ENCODE results near the gene ATP13A2.
"Not testable (repeated sequence)": the region's sequence is repeated elsewhere in the genome, so short reads cannot be mapped to it uniquely, and the experiment has no call there.

ATP13A2 gene

DNA sequence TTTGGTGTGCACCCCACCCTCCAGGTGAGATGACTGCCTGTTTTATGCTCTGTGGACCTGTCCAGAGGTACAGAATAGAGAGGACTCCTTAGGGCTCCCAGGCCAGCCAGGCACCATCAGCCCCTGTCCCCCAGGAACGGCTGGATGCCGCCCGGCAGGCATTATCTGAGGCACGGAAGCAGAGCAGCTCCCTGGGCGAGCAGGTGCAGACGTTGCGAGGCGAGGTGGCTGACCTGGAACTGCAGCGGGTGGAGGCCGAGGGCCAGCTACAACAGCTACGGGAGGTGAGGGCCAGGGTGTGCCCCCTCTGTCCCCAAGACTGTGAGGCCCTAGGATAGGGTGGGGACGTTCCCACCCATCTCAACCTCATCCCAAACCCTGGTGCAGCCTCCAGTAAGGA is 42.1 kb downstream of the ATP13A2 start:
- TF ChIP-seq, protein P1, sequence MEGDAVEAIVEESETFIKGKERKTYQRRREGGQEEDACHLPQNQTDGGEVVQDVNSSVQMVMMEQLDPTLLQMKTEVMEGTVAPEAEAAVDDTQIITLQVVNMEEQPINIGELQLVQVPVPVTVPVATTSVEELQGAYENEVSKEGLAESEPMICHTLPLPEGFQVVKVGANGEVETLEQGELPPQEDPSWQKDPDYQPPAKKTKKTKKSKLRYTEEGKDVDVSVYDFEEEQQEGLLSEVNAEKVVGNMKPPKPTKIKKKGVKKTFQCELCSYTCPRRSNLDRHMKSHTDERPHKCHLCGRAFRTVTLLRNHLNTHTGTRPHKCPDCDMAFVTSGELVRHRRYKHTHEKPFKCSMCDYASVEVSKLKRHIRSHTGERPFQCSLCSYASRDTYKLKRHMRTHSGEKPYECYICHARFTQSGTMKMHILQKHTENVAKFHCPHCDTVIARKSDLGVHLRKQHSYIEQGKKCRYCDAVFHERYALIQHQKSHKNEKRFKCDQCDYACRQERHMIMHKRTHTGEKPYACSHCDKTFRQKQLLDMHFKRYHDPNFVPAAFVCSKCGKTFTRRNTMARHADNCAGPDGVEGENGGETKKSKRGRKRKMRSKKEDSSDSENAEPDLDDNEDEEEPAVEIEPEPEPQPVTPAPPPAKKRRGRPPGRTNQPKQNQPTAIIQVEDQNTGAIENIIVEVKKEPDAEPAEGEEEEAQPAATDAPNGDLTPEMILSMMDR (IDR thresholded peaks at IDR 0.05; ENCODE audit: insufficient read depth, low read depth, low read length, missing control alignments), result no peak
- H3K4me3 ChIP-seq (ENCODE audit: low read length), result no peak overlapping the region
- no peak for DNase-seq (ENCODE audit: low read depth)

DNA sequence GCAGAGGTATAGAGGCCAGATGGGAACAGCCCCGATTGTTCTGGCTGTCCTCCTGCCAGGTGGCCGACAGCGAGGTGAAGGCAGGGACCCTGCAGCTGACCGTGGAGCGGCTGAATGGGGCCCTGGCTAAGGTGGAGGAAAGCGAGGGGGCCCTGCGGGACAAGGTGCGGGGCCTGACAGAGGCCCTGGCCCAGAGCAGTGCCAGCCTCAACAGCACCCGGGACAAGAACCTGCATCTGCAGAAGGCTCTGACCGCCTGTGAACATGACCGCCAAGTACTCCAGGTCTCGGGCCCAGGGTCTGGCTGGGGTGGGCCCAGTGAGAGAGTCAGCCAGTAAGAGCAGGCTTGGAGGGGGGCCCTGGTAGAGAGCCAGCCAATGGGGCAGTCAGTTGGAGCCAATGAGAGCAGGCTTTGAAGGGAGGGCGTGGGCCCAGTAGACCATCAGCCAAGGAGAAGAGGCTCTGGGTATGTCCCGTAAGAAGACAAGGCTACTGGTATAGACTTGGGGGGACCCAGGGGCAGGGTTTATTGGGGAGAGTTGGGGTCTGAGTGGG is 42.6 kb downstream of the ATP13A2 start:
- DNase-seq (ENCODE audit: low read depth), result no peak
- no peak overlapping the region for H3K4me3 ChIP-seq (ENCODE audit: low read length)
- TF ChIP-seq, protein P1 (IDR thresholded peaks at IDR 0.05; ENCODE audit: insufficient read depth, low read depth, low read length, missing control alignments), result no peak

DNA sequence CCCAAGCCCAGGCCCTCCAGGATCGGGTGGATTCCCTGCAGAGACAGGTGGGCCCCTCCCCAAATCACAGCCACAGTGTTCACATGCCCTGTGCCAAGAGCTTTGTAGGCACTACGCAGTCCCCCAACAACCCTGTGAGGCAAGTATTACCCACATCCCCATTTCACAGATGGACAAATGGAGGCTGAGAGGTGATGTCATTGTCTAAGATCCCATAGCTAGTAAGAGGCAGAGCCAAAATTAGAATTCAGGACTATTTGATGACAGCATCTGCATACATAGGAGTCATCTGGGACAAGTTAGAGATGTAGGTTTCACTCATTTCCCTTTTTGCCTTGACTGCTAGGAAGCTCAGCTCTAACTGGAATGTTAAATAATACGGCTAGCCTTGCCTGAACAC is 43.4 kb downstream of the ATP13A2 start:
- TF ChIP-seq, protein P1 (IDR thresholded peaks at IDR 0.05; ENCODE audit: insufficient read depth, low read depth, low read length, missing control alignments), result no peak
- no peak overlapping the region for H3K4me3 ChIP-seq (ENCODE audit: low read length)
- no peak for DNase-seq (ENCODE audit: low read depth)

DNA sequence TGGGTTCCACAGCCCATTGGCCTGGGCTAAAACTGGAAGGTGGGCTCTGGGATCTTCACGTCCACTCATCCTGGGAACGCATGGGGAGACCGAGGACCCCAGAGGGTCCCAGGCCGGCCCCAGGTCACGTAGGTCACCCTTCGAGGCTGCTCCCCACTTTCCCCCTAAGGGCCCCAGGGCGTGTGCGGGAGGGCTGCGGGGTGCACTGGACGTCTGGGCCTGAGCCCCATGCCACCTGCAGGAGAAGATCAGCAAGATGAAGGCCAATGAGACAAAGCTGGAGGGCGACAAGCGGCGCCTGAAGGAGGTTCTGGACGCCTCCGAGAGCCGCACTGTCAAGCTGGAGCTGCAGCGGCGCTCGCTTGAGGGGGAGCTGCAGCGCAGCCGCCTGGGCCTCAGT is 43.8 kb downstream of the ATP13A2 start:
- TF ChIP-seq, protein P1 (IDR thresholded peaks at IDR 0.05; ENCODE audit: insufficient read depth, low read depth, low read length, missing control alignments), result no peak
- no peak for DNase-seq (ENCODE audit: low read depth)
- H3K4me3 ChIP-seq (ENCODE audit: low read length), result no peak overlapping the region

DNA sequence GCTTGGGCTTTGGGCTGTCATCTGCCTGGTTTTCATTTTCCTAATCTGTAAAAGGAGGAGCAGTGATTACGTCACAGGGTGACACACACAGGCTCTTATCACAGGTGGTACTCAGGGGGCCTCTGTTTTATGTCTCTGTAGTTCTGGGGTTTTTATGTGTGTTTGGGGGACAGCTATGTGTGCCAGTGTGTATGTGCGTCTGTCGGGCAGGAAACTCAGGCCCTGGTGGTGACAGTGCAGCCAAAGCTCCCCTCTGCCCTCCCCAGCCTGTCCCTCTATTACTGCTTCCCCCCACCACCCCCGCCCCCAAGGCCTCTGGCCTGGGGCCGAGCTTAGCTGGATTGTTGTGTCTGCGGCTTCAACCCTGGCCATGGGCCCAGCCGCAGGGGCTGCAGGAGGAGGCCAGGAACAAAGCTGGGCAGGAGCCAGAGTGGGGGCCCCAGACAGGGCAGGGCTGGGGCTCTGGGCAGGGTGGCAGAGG is 44.6 kb downstream of the ATP13A2 start:
- TF ChIP-seq, protein P1 (IDR thresholded peaks at IDR 0.05; ENCODE audit: insufficient read depth, low read depth, low read length, missing control alignments), result no peak
- no peak overlapping the region for H3K4me3 ChIP-seq (ENCODE audit: low read length)
- DNase-seq (ENCODE audit: low read depth), result no peak

DNA sequence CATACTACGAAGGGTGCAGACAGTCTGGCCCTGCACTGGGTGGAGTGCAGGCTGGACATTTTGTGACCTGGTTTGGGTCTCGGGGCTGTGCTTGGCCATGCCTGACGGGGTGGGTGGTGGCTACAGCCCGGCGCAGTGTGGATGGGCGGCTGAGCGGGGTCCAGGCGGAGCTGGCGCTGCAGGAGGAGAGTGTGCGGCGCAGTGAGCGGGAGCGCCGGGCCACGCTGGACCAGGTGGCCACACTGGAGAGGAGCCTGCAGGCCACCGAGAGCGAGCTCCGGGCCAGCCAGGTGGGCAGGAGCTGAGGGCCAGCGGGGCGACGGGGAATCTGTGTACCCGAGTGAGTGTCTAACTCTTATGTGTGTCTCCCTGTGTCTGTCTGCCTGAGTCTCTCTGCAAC is 45.4 kb downstream of the ATP13A2 start:
- no peak for DNase-seq (ENCODE audit: low read depth)
- no peak overlapping the region for H3K4me3 ChIP-seq (ENCODE audit: low read length)
- TF ChIP-seq, protein P1 (IDR thresholded peaks at IDR 0.05; ENCODE audit: insufficient read depth, low read depth, low read length, missing control alignments), result no peak

DNA sequence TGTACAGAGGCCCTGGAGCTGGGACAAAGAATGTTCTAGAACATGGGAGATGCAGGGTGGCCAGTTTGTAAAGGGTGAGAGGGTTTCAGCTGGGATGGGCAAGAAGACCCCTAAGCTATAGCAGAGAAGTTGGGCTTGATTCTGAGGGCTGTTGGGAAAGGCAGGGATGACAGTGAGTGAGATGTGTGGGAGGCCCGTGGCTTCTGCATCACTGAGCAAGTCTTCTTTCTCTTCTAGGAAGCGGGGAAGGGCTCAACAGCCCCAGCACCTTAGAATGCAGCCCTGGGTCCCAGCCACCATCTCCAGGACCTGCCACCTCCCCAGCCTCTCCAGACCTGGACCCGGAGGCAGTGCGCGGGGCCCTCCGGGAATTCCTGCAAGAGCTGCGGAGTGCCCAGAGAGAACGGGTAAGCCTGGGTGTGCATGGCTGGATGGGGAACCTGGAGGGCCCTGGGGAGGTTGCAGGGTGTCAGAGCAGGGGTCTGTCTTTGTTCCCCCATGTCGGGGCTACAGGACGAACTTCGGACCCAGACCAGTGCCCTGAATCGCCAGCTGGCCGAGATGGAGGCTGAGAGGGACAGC is 46.2 kb downstream of the ATP13A2 start:
- no peak overlapping the region for H3K4me3 ChIP-seq (ENCODE audit: low read length)
- DNase-seq (ENCODE audit: low read depth), result no peak
- TF ChIP-seq, protein P1 (IDR thresholded peaks at IDR 0.05; ENCODE audit: insufficient read depth, low read depth, low read length, missing control alignments), result no peak

DNA sequence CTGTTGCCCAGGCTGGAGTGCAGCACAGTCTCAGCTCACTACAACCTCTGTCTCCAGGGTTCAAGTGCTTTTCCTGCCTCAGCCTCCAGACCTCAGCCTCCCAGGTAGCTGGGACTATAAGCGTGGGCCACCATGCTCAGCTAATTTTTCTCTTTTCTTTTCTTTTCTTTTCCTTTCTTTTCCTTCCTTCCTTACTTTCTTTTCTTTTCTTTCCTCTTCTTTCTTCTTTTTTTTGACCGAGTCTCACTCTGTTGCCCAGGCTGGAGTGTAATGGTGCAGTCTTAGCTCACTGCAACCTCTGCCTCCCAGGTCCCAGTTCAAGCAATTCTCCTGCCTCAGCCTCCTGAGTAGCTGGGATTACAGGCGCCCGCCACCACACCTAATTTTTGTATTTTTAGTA is 47.6 kb downstream of the ATP13A2 start:
- H3K4me3 ChIP-seq (ENCODE audit: low read length); DNase-seq (ENCODE audit: low read depth): not testable (repeated sequence)

Measured in epithelial cell of esophagus (primary cell).